ENCODE data around the gene CPVL. TPM values are rescaled to one million over a fixed set of nuclear protein-coding genes. Genes with fewer than 3 reads are reported as not detected.

The CPVL gene
- total and polyA plus RNA-seq, 2 experiments from 2014 or later = 31.9 to 37.8 TPM

DNA sequence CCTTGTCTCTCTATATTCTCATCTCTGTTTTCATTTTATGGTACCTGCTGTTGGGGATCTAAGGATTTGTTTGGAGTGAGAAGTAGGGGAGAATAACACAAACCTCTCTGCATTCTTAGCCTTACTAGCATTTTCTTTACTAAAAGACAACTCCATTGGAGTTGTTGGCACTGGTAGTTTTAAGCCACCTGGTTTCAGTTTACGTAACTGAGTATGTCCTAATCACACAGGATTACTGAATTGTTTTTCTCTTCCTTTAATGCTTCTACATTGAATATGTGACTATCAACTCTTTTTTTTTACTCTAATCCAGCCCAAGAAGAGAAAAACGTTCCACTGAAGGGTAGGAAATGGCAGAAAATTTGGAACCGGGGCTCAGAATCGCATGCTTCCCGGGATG lies 158.2 kb downstream of the CPVL start (continued):
- TF ChIP-seq, protein P1, sequence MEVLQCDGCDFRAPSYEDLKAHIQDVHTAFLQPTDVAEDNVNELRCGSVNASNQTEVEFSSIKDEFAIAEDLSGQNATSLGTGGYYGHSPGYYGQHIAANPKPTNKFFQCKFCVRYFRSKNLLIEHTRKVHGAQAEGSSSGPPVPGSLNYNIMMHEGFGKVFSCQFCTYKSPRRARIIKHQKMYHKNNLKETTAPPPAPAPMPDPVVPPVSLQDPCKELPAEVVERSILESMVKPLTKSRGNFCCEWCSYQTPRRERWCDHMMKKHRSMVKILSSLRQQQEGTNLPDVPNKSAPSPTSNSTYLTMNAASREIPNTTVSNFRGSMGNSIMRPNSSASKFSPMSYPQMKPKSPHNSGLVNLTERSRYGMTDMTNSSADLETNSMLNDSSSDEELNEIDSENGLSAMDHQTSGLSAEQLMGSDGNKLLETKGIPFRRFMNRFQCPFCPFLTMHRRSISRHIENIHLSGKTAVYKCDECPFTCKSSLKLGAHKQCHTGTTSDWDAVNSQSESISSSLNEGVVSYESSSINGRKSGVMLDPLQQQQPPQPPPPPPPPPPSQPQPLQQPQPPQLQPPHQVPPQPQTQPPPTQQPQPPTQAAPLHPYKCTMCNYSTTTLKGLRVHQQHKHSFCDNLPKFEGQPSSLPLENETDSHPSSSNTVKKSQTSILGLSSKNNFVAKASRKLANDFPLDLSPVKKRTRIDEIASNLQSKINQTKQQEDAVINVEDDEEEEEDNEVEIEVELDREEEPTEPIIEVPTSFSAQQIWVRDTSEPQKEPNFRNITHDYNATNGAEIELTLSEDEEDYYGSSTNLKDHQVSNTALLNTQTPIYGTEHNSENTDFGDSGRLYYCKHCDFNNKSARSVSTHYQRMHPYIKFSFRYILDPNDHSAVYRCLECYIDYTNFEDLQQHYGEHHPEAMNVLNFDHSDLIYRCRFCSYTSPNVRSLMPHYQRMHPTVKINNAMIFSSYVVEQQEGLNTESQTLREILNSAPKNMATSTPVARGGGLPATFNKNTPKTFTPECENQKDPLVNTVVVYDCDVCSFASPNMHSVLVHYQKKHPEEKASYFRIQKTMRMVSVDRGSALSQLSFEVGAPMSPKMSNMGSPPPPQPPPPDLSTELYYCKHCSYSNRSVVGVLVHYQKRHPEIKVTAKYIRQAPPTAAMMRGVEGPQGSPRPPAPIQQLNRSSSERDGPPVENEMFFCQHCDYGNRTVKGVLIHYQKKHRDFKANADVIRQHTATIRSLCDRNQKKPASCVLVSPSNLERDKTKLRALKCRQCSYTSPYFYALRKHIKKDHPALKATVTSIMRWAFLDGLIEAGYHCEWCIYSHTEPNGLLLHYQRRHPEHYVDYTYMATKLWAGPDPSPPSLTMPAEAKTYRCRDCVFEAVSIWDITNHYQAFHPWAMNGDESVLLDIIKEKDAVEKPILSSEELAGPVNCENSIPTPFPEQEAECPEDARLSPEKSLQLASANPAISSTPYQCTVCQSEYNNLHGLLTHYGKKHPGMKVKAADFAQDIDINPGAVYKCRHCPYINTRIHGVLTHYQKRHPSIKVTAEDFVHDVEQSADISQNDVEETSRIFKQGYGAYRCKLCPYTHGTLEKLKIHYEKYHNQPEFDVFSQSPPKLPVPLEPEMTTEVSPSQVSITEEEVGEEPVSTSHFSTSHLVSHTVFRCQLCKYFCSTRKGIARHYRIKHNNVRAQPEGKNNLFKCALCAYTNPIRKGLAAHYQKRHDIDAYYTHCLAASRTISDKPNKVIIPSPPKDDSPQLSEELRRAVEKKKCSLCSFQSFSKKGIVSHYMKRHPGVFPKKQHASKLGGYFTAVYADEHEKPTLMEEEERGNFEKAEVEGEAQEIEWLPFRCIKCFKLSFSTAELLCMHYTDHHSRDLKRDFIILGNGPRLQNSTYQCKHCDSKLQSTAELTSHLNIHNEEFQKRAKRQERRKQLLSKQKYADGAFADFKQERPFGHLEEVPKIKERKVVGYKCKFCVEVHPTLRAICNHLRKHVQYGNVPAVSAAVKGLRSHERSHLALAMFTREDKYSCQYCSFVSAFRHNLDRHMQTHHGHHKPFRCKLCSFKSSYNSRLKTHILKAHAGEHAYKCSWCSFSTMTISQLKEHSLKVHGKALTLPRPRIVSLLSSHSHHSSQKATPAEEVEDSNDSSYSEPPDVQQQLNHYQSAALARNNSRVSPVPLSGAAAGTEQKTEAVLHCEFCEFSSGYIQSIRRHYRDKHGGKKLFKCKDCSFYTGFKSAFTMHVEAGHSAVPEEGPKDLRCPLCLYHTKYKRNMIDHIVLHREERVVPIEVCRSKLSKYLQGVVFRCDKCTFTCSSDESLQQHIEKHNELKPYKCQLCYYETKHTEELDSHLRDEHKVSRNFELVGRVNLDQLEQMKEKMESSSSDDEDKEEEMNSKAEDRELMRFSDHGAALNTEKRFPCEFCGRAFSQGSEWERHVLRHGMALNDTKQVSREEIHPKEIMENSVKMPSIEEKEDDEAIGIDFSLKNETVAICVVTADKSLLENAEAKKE (CRISPR knock-in tag; IDR thresholded peaks at IDR 0.05) = no peak
- TF ChIP-seq ZNF331 (CRISPR knock-in tag; IDR thresholded peaks at IDR 0.05; ENCODE audit: low read depth) = no peak
- TF ChIP-seq, protein P2, sequence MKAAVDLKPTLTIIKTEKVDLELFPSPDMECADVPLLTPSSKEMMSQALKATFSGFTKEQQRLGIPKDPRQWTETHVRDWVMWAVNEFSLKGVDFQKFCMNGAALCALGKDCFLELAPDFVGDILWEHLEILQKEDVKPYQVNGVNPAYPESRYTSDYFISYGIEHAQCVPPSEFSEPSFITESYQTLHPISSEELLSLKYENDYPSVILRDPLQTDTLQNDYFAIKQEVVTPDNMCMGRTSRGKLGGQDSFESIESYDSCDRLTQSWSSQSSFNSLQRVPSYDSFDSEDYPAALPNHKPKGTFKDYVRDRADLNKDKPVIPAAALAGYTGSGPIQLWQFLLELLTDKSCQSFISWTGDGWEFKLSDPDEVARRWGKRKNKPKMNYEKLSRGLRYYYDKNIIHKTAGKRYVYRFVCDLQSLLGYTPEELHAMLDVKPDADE (IDR thresholded peaks at IDR 0.05) = no peak
- TF ChIP-seq NANOG (IDR thresholded peaks at IDR 0.05; ENCODE audit: borderline replicate concordance) = no peak
- no peak for TF ChIP-seq CREB1 (CRISPR knock-in tag; IDR thresholded peaks at IDR 0.05; ENCODE audit: low read depth)
- no peak for TF ChIP-seq POLR2AphosphoS5 (IDR thresholded peaks at IDR 0.05; ENCODE audit: low read depth)
- TF ChIP-seq, protein P3, sequence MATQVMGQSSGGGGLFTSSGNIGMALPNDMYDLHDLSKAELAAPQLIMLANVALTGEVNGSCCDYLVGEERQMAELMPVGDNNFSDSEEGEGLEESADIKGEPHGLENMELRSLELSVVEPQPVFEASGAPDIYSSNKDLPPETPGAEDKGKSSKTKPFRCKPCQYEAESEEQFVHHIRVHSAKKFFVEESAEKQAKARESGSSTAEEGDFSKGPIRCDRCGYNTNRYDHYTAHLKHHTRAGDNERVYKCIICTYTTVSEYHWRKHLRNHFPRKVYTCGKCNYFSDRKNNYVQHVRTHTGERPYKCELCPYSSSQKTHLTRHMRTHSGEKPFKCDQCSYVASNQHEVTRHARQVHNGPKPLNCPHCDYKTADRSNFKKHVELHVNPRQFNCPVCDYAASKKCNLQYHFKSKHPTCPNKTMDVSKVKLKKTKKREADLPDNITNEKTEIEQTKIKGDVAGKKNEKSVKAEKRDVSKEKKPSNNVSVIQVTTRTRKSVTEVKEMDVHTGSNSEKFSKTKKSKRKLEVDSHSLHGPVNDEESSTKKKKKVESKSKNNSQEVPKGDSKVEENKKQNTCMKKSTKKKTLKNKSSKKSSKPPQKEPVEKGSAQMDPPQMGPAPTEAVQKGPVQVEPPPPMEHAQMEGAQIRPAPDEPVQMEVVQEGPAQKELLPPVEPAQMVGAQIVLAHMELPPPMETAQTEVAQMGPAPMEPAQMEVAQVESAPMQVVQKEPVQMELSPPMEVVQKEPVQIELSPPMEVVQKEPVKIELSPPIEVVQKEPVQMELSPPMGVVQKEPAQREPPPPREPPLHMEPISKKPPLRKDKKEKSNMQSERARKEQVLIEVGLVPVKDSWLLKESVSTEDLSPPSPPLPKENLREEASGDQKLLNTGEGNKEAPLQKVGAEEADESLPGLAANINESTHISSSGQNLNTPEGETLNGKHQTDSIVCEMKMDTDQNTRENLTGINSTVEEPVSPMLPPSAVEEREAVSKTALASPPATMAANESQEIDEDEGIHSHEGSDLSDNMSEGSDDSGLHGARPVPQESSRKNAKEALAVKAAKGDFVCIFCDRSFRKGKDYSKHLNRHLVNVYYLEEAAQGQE (IDR thresholded peaks at IDR 0.05; ENCODE audit: unreplicated experiment) = no peak
